Measurements from ENCODE around the gene RHOT1. TPM values are rescaled to one million over a fixed set of nuclear protein-coding genes. Genes with fewer than 3 reads are reported as not detected.
A peak's percentile ranks its signal among the peaks of the same experiment; 100 is the strongest.

RHOT1 gene
- total and polyA plus RNA-seq, 2 donors (not counting 3 experiments of a cell fraction or from before 2014, with no cell fraction given): 23.5 to 28.8 TPM

DNA sequence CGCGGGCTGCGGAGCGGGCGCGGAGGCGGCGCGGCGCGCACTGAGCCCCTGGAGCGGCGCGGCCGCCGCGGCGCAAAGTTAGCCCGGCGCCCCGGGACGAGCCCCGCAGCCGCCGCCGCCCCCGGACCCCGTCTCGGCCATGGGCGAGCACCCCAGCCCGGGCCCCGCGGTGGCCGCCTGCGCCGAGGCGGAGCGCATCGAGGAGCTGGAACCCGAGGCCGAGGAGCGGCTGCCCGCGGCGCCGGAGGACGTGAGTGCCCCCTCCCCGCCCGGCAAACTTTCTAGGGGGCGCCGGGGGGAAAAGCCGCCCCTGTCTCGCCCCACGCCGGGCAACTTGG, 123.7 kb downstream of the RHOT1 start:
- H3K4me2 ChIP-seq (ENCODE audit: insufficient read depth, low read length): peak overlapping the region; percentile 71
- POLR2A ChIA-PET: no interaction called here
- BruUV-seq (replicated peaks): no TSS peak

More for the DNA sequence above, 123.7 kb downstream of the RHOT1 start:
- intact Hi-C loops (cut with micrococcal nuclease) (no loop called here), dilution Hi-C loops (cut with MboI; ENCODE audit: extremely low pct_ligation_motif_present, low sequenced_read_pairs) (no loop called here)
- Histone ChIP-seq H3K27me3 (ENCODE audit: control insufficient read depth in 2 of 2, insufficient read depth in 2 of 2, low read length in 2 of 2) (peaks cover 61 to 80% of the 10 kb centered on the region in 2 experiments), H3K4me3 (replicated peaks in 1 of 3; ENCODE audit: insufficient read depth in 1 of 3, low read depth in 1 of 3, low read length in 3 of 3) (peak overlapping the region in 2 of 3 experiments; percentile 12 to 41), H3K9me3 (replicated peaks; ENCODE audit: control insufficient read depth, insufficient read depth, low read length) (no peaks in the 10 kb centered on the region), H3K36me3 (ENCODE audit: control insufficient read depth in 2 of 2, extremely low read depth in 1 of 2, insufficient read depth in 2 of 2, low read length in 2 of 2) (no peaks in the 10 kb centered on the region), H3K9me1 (replicated peaks; ENCODE audit: control insufficient read depth, extremely low read depth, insufficient read depth, low read length) (no peaks in the 10 kb centered on the region), H3K27ac (ENCODE audit: insufficient read depth, low read depth, low read length) (no peak overlapping the region), H4K20me1 (replicated peaks; ENCODE audit: control insufficient read depth, extremely low read depth, insufficient read depth, low read length) (no peaks in the 10 kb centered on the region), H3K4me1 (ENCODE audit: control insufficient read depth, extremely low read depth, insufficient read depth, low read length) (peaks cover 13% of the 10 kb centered on the region), H3K9ac (replicated peaks; ENCODE audit: extremely low read depth, insufficient read depth, low read length) (no peak overlapping the region), H2AFZ (ENCODE audit: low read depth, low read length) (no peak overlapping the region), H3K79me2 (ENCODE audit: control insufficient read depth, insufficient read depth, low read length) (no peaks in the 10 kb centered on the region)
- DNase-seq (ENCODE audit: low read depth, low spot score) (no peak), FAIRE-seq (no peak)
- TF ChIP-seq MYC (IDR thresholded peaks at IDR 0.05; ENCODE audit: low read depth, low read length) (no peak), POLR2A (IDR thresholded peaks at IDR 0.05; ENCODE audit: low read depth, low read length) (no peak), JUN (IDR thresholded peaks at IDR 0.05; ENCODE audit: borderline replicate concordance, insufficient read depth, insufficient read length, low read depth) (no peak), POLR2AphosphoS5 (IDR thresholded peaks at IDR 0.05; ENCODE audit: insufficient read depth, low read depth, low read length) (no peak), CTCF (IDR thresholded peaks at IDR 0.05; ENCODE audit: extremely low read depth in 1 of 2, insufficient read depth in 1 of 2, low read depth in 1 of 2, low read length in 2 of 2) (no peak), FOS (IDR thresholded peaks at IDR 0.05; ENCODE audit: borderline replicate concordance, insufficient read depth, low read length) (no peak)
- CTCF ChIA-PET: interaction anchor here (2.0 kb wide), 1 partner anchor 13 kb away, joined by 7 read pairs; no protein-coding TSS in a partner anchor

Data from endothelial cell of umbilical vein (primary cell).